Mesendoderm (in vitro differentiated cells): ENCODE data around the gene PCSK5.
"Not testable (repeated sequence)": the region's sequence is repeated elsewhere in the genome, so short reads cannot be mapped to it uniquely, and the experiment has no call there.

Experiments used
- DNase-seq: peaks from one replicate; pipeline ENCODE4 v3.0.0; 2013
- H2AK5ac ChIP-seq: 2 replicates; pipeline ENCODE4 v1.6.1; 2013; ENCODE audit warnings: low read length, inconsistent platforms
- H2BK120ac ChIP-seq: 2 replicates; pipeline ENCODE4 v1.6.1; 2013; ENCODE audit warnings: low read depth, mild to moderate bottlenecking, low read length, moderate library complexity, mixed read lengths
- H2BK15ac ChIP-seq: replicated peaks from 2 replicates; pipeline ENCODE4 v1.6.1; 2013; ENCODE audit warnings: low read depth, mild to moderate bottlenecking, moderate library complexity
- H2BK5ac ChIP-seq: 2 replicates; pipeline ENCODE4 v1.6.1; 2013; ENCODE audit warnings: low read length, inconsistent platforms
- H3K18ac ChIP-seq: 2 replicates; pipeline ENCODE4 v1.6.1; 2013; ENCODE audit warnings: mild to moderate bottlenecking, low read length, mixed read lengths
- H3K23ac ChIP-seq: one replicate; pipeline ENCODE4 v1.6.1; 2013; ENCODE audit warnings: low read length
- H3K27ac ChIP-seq: 2 replicates; pipeline ENCODE4 v1.5.1; 2013; ENCODE audit warnings: low read depth, mild to moderate bottlenecking, inconsistent platforms, low read length, moderate library complexity
- H3K27me3 ChIP-seq: 2 replicates; pipeline ENCODE4 v1.6.1; 2013; ENCODE audit warnings: low read length, control low read depth, mild to moderate bottlenecking, inconsistent platforms; ENCODE audit not compliant: insufficient read depth, poor library complexity
- H3K36me3 ChIP-seq: 2 replicates; pipeline ENCODE4 v1.6.1; 2013; ENCODE audit warnings: low read length, inconsistent platforms; ENCODE audit not compliant: control insufficient read depth, insufficient read depth
- H3K4ac ChIP-seq: one replicate; pipeline ENCODE4 v1.6.1; 2013; ENCODE audit warnings: low read depth, mild to moderate bottlenecking, low read length, moderate library complexity
- H3K4me1 ChIP-seq: 2 replicates; pipeline ENCODE4 v1.6.1; 2013; ENCODE audit warnings: low read depth, low read length, inconsistent platforms; ENCODE audit not compliant: control insufficient read depth
- H3K4me2 ChIP-seq: 2 replicates; pipeline ENCODE4 v1.6.1; 2013; ENCODE audit warnings: low read length
- H3K4me3 ChIP-seq: 2 replicates; pipeline ENCODE4 v1.5.1; 2013; ENCODE audit warnings: mild to moderate bottlenecking, low read length
- H3K56ac ChIP-seq: one replicate; pipeline ENCODE4 v1.6.1; 2013; ENCODE audit warnings: low read length
- H3K79me1 ChIP-seq: 2 replicates; pipeline ENCODE4 v1.6.1; 2013; ENCODE audit warnings: low read length, inconsistent platforms
- H3K79me2 ChIP-seq: 2 replicates; pipeline ENCODE4 v1.6.1; 2013; ENCODE audit warnings: mild to moderate bottlenecking, low read length; ENCODE audit not compliant: control insufficient read depth, insufficient read depth
- H3K9ac ChIP-seq: 2 replicates; pipeline ENCODE4 v1.6.1; 2013; ENCODE audit warnings: low read length, inconsistent platforms
- H4K5ac ChIP-seq: one replicate; pipeline ENCODE4 v1.6.1; 2013; ENCODE audit warnings: low read length
- H4K8ac ChIP-seq: one replicate; pipeline ENCODE4 v1.6.1; 2013; ENCODE audit warnings: low read depth, mild to moderate bottlenecking, control low read depth, low read length, moderate library complexity
- WGBS: extraction: QIAGEN DNeasy Blood & Tissue Kit; methylation state at CpG from one replicate; pipeline ENCODE4 v1.1.7; 2013; ENCODE audit warnings: low lambda C conversion rate, missing lambda C conversion rate; ENCODE audit not compliant: insufficient coverage; ENCODE audit errors: extremely low coverage; 5-methylcytosine and 5-hydroxymethylcytosine counted together

Gene PCSK5

DNA sequence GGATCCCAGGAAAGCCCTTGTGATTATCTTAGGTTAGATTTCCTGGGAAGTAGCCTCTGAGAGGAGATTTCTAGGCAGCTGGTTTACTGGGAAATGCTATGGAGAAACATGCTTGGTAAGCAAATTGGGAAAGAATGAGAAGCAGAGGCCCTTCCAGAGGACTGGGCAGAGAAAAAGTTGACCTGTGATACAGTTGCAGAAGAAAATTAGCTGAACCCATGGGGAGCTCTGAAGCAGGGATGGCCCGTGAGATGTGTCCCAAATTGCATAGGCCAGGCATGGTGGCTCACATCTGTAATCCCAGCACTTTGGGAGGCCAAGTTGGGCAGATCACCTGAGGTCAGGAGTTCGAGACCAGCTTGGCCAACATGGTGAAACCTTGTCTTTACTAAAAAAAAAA, 21.9 kb upstream of the PCSK5 start:
- not testable (repeated sequence) for H2BK15ac ChIP-seq, H3K56ac ChIP-seq
- no CpG with 5 or more reads among the region's 2 CpGs for WGBS

DNA sequence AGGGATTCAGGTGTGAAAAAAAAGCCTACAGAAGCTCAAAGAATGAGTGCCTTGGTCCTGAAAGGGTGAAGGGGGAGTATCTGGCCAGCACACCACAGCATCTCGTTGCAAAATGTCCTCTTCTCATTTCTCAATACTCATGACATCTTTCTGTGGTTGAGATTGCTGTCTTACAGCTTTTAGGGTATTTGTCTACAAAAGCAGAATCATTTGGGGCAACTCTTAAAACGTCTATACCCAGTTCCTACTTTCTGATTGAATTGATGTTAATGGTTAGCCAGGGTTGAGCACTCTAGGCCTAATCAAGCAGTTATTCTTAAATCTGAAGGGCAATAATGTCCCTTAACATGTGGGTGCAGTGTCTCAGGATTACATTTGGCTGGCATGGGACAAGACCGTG, 21.2 kb upstream of the PCSK5 start:
- WGBS, result no CpG with 5 or more reads among the region's 3 CpGs
- Histone ChIP-seq H3K18ac (no peak overlapping the region), H2BK120ac (no peak overlapping the region), H3K9ac (no peak overlapping the region), H3K79me1 (no peaks in the 10 kb centered on the region), H3K27ac (no peak overlapping the region), H2BK5ac (no peak overlapping the region), H3K56ac (no peak overlapping the region), H3K4me2 (no peak overlapping the region), H3K4me3 (no peak overlapping the region), H3K79me2 (no peaks in the 10 kb centered on the region), H3K36me3 (no peaks in the 10 kb centered on the region), H2AK5ac (no peak overlapping the region), H4K5ac (no peak overlapping the region), H4K8ac (no peak overlapping the region), H2BK15ac (no peak overlapping the region), H3K27me3 (no peaks in the 10 kb centered on the region), H3K23ac (no peak overlapping the region), H3K4me1 (no peaks in the 10 kb centered on the region), H3K4ac (no peak overlapping the region)
- DNase-seq, result no peak

More for the DNA sequence above, 21.9 kb upstream of the PCSK5 start:
- H3K27me3 ChIP-seq, H3K9ac ChIP-seq, H4K8ac ChIP-seq, H2BK5ac ChIP-seq, H3K27ac ChIP-seq, H3K4me2 ChIP-seq, DNase-seq, H2AK5ac ChIP-seq, H3K36me3 ChIP-seq, H3K23ac ChIP-seq, H3K4me1 ChIP-seq, H4K5ac ChIP-seq, H2BK120ac ChIP-seq, H3K79me2 ChIP-seq, H3K4me3 ChIP-seq, H3K18ac ChIP-seq, H3K79me1 ChIP-seq, H3K4ac ChIP-seq: not testable (repeated sequence)

DNA sequence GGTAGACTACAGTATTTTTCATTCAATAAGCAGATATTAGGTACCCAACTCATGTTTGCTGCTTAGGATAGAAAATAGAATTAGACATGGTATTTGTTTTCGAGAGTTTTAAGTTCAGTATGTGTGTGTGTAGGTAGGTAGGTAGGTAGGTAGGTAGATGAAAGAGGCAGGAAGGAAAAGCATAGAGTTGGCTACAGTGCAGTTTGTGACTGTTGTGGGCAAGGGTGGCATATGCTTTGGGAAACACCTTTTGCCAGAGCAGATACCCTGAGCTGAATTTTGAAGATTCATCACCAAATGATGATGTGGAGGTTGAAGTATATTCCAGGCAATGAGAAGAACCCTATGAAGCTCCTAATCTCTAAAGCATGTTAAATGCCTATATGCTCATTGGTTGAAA, 20.0 kb upstream of the PCSK5 start:
- no peak overlapping the region for H2BK15ac ChIP-seq
- H3K27me3 ChIP-seq, result no peaks in the 10 kb centered on the region
- H3K4me1 ChIP-seq, result no peaks in the 10 kb centered on the region
- no peak overlapping the region for H3K23ac ChIP-seq
- H3K9ac ChIP-seq, result no peak overlapping the region
- H3K27ac ChIP-seq, result no peak overlapping the region
- DNase-seq, result no peak
- no peaks in the 10 kb centered on the region for H3K36me3 ChIP-seq
- no peak overlapping the region for H2AK5ac ChIP-seq
- H3K56ac ChIP-seq, result no peak overlapping the region
- 100% methylated on average over 1 of the region's 1 CpG for WGBS
- H3K4me2 ChIP-seq, result no peak overlapping the region
- H3K18ac ChIP-seq, result no peak overlapping the region
- no peak overlapping the region for H4K5ac ChIP-seq
- H4K8ac ChIP-seq, result no peak overlapping the region
- no peak overlapping the region for H3K4me3 ChIP-seq
- H2BK120ac ChIP-seq, result no peak overlapping the region
- no peak overlapping the region for H2BK5ac ChIP-seq
- H3K4ac ChIP-seq, result no peak overlapping the region
- H3K79me2 ChIP-seq, result no peaks in the 10 kb centered on the region
- no peaks in the 10 kb centered on the region for H3K79me1 ChIP-seq

DNA sequence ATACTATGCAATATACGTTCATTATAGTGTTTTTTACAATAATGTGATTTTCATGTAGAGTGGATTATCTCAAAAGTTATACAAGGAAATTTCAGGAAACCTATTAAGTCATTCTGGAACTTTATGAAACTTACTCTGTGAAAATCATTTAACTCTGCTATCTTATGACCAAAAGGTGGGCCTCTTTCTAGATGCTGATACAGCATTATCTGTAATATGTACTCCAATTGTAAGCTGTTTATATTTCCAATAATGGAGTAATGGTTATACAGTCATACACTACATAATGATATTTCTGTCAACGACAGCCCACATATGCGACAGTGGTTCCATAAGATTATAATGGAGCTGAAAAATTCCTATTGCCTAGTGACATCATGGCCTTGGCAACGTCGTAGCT, 18.8 kb upstream of the PCSK5 start:
- H3K4ac ChIP-seq, result no peak overlapping the region
- no peaks in the 10 kb centered on the region for H3K36me3 ChIP-seq
- H3K9ac ChIP-seq, result no peak overlapping the region
- H2AK5ac ChIP-seq, result no peak overlapping the region
- no peak overlapping the region for H4K5ac ChIP-seq
- H2BK120ac ChIP-seq, result no peak overlapping the region
- no peak overlapping the region for H3K4me3 ChIP-seq
- H3K27ac ChIP-seq, result no peak overlapping the region
- H3K18ac ChIP-seq, result no peak overlapping the region
- H3K56ac ChIP-seq, result no peak overlapping the region
- no peaks in the 10 kb centered on the region for H3K4me1 ChIP-seq
- DNase-seq, result no peak
- H3K79me1 ChIP-seq, result no peaks in the 10 kb centered on the region
- no peak overlapping the region for H4K8ac ChIP-seq
- no peaks in the 10 kb centered on the region for H3K27me3 ChIP-seq
- no peak overlapping the region for H2BK15ac ChIP-seq
- H3K23ac ChIP-seq, result no peak overlapping the region
- H2BK5ac ChIP-seq, result no peak overlapping the region
- no peak overlapping the region for H3K4me2 ChIP-seq
- WGBS, result no CpG with 5 or more reads among the region's 5 CpGs
- H3K79me2 ChIP-seq, result no peaks in the 10 kb centered on the region

DNA sequence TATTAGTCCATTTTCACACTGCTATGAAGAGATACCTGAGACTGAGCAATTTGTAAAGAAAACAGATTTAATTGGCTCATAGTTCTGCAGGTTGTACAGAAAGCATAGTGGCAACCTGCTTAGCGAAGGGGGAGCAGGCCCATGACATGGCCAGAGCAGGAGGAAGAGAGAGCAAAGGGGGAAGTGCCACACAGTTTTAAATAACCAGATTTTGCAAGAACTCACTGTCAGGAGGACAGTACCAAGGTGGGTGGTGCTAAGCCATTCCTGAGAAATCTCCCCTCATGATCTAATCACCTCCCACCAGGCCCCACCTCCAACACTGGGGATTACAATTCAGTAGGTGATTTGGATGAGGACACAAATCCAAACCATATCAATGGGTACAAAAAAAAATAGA, 16.8 kb upstream of the PCSK5 start:
- H3K4me2 ChIP-seq, result no peak overlapping the region
- H2BK120ac ChIP-seq, result no peak overlapping the region
- no peak overlapping the region for H2BK5ac ChIP-seq
- H4K5ac ChIP-seq, result no peak overlapping the region
- no peak overlapping the region for H3K18ac ChIP-seq
- H3K27me3 ChIP-seq, result no peaks in the 10 kb centered on the region
- DNase-seq, result no peak
- no peak overlapping the region for H4K8ac ChIP-seq
- H3K79me1 ChIP-seq, result no peaks in the 10 kb centered on the region
- no peak overlapping the region for H3K4me3 ChIP-seq
- no peaks in the 10 kb centered on the region for H3K4me1 ChIP-seq
- no peaks in the 10 kb centered on the region for H3K79me2 ChIP-seq
- no CpG with 5 or more reads among the region's 1 CpG for WGBS
- no peak overlapping the region for H2BK15ac ChIP-seq
- H3K9ac ChIP-seq, result no peak overlapping the region
- no peak overlapping the region for H3K23ac ChIP-seq
- H3K27ac ChIP-seq, result no peak overlapping the region
- no peak overlapping the region for H3K4ac ChIP-seq
- no peak overlapping the region for H3K56ac ChIP-seq
- H2AK5ac ChIP-seq, result no peak overlapping the region
- no peaks in the 10 kb centered on the region for H3K36me3 ChIP-seq

DNA sequence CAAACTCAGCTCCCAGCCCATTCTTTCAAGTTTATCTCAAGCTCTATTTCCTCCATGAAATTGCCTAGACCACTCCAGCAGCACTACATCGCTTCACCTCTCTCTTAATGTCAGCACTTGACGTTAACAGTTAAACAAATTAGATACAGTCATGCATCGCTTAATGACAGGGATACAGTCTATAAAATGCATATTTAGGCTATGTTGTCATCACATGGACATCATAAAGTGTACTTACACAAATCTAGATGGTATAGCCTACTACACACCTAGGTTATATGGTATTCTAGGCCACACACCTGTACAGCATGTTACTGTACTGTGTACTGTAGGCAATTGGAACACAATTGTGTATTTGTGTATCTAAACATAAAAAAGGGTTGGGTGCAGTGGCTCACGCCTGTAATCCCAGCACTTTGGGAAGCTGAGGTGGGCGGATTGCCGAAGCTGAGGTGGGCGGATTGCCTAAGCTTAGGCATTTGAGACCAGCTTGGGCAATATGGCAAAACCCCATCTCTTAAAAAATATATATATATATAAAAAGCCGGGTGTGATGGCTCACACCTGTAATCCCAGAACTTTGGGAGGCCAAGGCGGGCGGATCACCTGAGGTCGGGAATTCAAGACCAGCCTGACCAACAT, 13.4 kb upstream of the PCSK5 start:
- DNase-seq, result no peak
- no peak overlapping the region for H3K9ac ChIP-seq
- H3K56ac ChIP-seq, result no peak overlapping the region
- no peak overlapping the region for H3K4ac ChIP-seq
- H3K4me1 ChIP-seq, result no peaks in the 10 kb centered on the region
- no peak overlapping the region for H4K8ac ChIP-seq
- H2BK120ac ChIP-seq, result no peak overlapping the region
- no peaks in the 10 kb centered on the region for H3K79me1 ChIP-seq
- no peak overlapping the region for H3K4me3 ChIP-seq
- H3K79me2 ChIP-seq, result no peaks in the 10 kb centered on the region
- no peak overlapping the region for H2BK5ac ChIP-seq
- H3K27ac ChIP-seq, result no peak overlapping the region
- no peak overlapping the region for H2BK15ac ChIP-seq
- no peak overlapping the region for H3K18ac ChIP-seq
- no peaks in the 10 kb centered on the region for H3K27me3 ChIP-seq
- WGBS, result no CpG with 5 or more reads among the region's 11 CpGs
- no peak overlapping the region for H3K23ac ChIP-seq
- no peak overlapping the region for H4K5ac ChIP-seq
- H2AK5ac ChIP-seq, result no peak overlapping the region
- no peak overlapping the region for H3K4me2 ChIP-seq
- no peaks in the 10 kb centered on the region for H3K36me3 ChIP-seq
